Adrenal gland (tissue), 5 donors: Measurements from ENCODE around the gene GJC1.

Experiments
- POLR2A ChIP-seq, 2 donors: fragments of 450-650 bp; IDR thresholded peaks; one replicate each; pipeline ENCODE4 v1.6.1; 2017; ENCODE audit warnings: antibody characterized with exemption in 2 of 2, mild to moderate bottlenecking in 2 of 2, moderate library complexity in 1 of 2
- TF ChIP-seq, protein P1 (sequence below), 6 experiments: fragments of 450-650 bp in 4 of 6; fragments of 200-600 bp in 2 of 6; sonication (generic) in 1 of 6; IDR thresholded peaks; 1 replicate in 5 of 6; 2 replicates in 1 of 6; pipeline versions ENCODE4 v1.5.1 to v1.8.0; 2016 to 2021; ENCODE audit warnings: antibody characterized with exemption in 6 of 6, mild to moderate bottlenecking in 2 of 6, moderate library complexity in 1 of 6
- donor health status: DM: no; HTN: no; CAD: no.

DNA sequence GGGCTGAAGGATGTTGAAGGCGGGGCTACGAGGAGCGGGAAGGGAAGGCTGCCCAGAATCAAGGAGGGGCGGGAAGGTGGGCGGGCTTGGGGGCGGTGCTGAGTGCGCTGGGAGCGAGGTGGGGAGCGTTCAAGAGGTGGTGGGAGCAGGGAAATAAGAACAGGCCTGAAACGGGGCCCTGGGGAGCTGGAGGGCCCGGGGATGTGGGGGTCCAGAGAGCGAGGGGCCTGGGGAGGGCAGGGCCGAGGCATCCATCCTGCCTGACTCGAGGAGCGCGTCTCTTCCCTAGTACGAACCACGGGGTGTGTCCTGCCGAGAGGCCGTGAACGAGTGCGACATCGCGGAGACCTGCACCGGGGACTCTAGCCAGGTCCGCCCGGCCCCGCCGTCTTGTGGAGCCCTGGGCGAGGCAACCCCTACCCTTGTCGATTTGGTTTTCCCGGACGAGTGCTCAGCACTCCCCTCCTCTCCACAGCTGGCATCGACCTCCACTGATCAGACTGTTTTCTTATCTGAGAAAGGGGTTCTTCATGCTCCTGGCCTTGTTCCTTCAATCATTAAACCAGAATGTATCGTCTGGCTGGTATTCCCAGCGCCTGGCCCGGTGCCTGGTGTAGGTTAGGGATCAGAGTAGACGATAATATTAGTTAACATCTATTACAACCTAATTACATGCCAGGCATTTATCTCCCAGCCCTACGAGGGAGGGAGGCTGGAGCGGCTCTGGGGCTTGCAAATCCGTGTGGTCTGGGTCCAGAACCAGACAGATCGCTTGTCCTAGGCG, 54.1 kb downstream of the GJC1 start:
- TF ChIP-seq, protein P1, sequence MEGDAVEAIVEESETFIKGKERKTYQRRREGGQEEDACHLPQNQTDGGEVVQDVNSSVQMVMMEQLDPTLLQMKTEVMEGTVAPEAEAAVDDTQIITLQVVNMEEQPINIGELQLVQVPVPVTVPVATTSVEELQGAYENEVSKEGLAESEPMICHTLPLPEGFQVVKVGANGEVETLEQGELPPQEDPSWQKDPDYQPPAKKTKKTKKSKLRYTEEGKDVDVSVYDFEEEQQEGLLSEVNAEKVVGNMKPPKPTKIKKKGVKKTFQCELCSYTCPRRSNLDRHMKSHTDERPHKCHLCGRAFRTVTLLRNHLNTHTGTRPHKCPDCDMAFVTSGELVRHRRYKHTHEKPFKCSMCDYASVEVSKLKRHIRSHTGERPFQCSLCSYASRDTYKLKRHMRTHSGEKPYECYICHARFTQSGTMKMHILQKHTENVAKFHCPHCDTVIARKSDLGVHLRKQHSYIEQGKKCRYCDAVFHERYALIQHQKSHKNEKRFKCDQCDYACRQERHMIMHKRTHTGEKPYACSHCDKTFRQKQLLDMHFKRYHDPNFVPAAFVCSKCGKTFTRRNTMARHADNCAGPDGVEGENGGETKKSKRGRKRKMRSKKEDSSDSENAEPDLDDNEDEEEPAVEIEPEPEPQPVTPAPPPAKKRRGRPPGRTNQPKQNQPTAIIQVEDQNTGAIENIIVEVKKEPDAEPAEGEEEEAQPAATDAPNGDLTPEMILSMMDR (IDR thresholded peaks at IDR 0.05) = no peak
- TF ChIP-seq POLR2A (IDR thresholded peaks at IDR 0.05) = no peak
